ENCODE results near the gene SPG11. TPM values are rescaled to one million over a fixed set of nuclear protein-coding genes. Genes with fewer than 3 reads are reported as not detected.
A peak's percentile ranks its signal among the peaks of the same experiment; 100 is the strongest.
"Not testable (repeated sequence)": the region's sequence is repeated elsewhere in the genome, so short reads cannot be mapped to it uniquely, and the experiment has no call there.

Gene SPG11
- total and polyA plus RNA-seq, 8 donors: 12.1 to 240 (median 104) TPM

DNA sequence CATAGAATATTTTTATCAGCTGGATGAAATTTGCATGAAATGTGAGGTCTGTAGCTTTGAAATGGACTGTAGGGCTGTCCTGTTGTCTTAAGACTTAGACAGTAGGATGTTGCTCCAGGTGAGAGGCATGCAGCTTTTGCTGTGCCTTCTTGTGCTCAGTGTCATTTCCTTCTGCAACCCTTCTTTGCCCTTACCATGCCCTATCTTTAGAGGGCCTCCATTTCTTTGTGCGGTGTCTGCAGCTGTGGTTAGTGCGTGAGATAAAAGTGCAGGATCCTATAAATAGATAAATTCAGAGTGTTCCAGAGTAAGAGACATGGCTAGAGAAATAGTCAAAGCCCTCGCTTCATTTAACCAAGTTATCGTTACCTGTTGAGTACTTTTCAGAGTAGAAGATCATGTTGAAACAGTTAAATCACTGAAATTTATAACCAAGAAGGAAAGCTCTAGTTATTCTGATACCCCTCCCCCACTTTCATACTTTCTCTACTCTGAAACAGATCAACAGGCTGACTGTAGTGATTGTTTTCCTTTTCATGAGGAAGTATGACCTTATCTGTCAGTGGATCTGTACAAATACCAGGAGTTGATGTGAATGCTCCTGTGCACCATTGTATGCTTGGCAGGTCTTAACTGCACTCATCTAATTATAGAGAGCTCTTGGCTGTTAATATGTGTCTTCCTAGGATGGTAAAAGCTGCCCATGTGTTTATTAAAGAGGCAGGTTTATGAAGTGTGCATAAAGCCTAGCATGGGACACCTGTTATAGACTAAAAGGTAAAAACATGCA lies 108.3 kb downstream of the SPG11 start:
- Histone ChIP-seq H3K9me3 (no peaks in the 10 kb centered on the region), H3K27me3 (no peaks in the 10 kb centered on the region), H3K36me3 (peaks cover 69 to 94% (median 90%) of the 10 kb centered on the region in 4 donors), H3K4me3 (no peak overlapping the region), H3K4me1 (peaks cover 0 to 6% (median 2%) of the 10 kb centered on the region in 4 donors), H3K27ac (no peak overlapping the region)
- 79 to 94% (median 88%) methylated on average over 4 of the region's 4 CpGs for WGBS, 5 donors
- DNase-seq: no peak
- intact Hi-C loops (cut with DNase I; ENCODE audit: low total_unique reads): no loop called here
- TF ChIP-seq POLR2AphosphoS5 (IDR thresholded peaks at IDR 0.05): no peak
- TF ChIP-seq, protein P1, sequence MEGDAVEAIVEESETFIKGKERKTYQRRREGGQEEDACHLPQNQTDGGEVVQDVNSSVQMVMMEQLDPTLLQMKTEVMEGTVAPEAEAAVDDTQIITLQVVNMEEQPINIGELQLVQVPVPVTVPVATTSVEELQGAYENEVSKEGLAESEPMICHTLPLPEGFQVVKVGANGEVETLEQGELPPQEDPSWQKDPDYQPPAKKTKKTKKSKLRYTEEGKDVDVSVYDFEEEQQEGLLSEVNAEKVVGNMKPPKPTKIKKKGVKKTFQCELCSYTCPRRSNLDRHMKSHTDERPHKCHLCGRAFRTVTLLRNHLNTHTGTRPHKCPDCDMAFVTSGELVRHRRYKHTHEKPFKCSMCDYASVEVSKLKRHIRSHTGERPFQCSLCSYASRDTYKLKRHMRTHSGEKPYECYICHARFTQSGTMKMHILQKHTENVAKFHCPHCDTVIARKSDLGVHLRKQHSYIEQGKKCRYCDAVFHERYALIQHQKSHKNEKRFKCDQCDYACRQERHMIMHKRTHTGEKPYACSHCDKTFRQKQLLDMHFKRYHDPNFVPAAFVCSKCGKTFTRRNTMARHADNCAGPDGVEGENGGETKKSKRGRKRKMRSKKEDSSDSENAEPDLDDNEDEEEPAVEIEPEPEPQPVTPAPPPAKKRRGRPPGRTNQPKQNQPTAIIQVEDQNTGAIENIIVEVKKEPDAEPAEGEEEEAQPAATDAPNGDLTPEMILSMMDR (IDR thresholded peaks at IDR 0.05): no peak
- no peak for TF ChIP-seq EP300 (IDR thresholded peaks at IDR 0.05)
- TF ChIP-seq POLR2A (IDR thresholded peaks at IDR 0.05): no peak

DNA sequence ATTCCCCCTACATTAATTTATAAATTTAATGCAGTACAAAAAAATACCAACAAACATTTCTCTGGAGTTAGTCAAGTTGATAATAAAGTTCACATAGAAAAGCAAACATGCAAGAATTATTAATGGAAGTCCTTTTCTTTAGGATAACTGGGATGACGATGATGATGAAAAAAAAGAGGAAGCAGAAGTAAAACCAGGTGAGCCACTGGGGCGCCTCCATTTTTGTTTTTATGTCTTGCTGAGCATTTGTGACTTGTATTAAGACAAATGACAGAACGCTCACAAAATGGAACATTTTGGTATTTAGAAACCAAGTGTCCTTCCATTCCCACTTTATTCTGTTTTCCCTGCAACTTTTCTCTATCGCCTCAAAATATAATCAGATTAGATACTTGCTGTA lies 112.7 kb downstream of the SPG11 start:
- Histone ChIP-seq H3K36me3 (peaks cover 26 to 65% (median 51%) of the 10 kb centered on the region in 4 donors), H3K9me3 (no peaks in the 10 kb centered on the region), H3K27me3 (no peaks in the 10 kb centered on the region), H3K4me3 (no peak overlapping the region), H3K4me1 (peaks cover 0 to 22% (median 15%) of the 10 kb centered on the region in 4 donors), H3K27ac (no peak overlapping the region)
- TF ChIP-seq POLR2AphosphoS5 (IDR thresholded peaks at IDR 0.05) (no peak), POLR2A (IDR thresholded peaks at IDR 0.05) (no peak), EP300 (IDR thresholded peaks at IDR 0.05) (no peak)
- TF ChIP-seq, protein P1 (IDR thresholded peaks at IDR 0.05): no peak
- WGBS, 5 donors: 91 to 99% (median 93%) methylated on average over 4 of the region's 4 CpGs
- no peak for DNase-seq
- intact Hi-C loops (cut with DNase I; ENCODE audit: low total_unique reads): no loop called here

DNA sequence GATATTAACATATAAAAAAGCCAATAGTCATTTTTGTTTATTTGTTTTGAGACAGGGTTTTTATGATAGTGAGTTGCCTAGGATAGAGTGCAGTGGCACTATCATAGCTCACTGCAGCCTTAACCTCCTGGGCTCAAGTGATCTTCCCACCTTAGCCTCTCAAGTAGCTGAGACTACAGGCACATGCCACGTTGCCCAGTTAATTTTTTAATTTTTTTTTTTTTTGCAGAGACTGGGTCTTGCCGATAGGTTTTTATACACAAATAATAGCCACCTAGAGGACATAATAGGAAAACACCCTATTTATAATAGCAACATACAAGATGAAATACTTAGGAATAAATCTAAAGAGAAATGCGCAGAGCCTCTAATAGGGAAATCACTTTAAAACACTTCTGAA lies 113.2 kb downstream of the SPG11 start:
- H3K36me3 ChIP-seq: peaks cover 21 to 60% (median 47%) of the 10 kb centered on the region in 4 donors
- TF ChIP-seq, protein P1 (IDR thresholded peaks at IDR 0.05): peak in 2 of 7 experiments; percentile 18 to 31
- TF ChIP-seq POLR2AphosphoS5 (IDR thresholded peaks at IDR 0.05): no peak
- no peak overlapping the region for H3K27ac ChIP-seq
- no peaks in the 10 kb centered on the region for H3K9me3 ChIP-seq
- 31 to 35% (median 33%) methylated on average over 3 of the region's 3 CpGs for WGBS, 5 donors
- no peak for DNase-seq
- no peaks in the 10 kb centered on the region for H3K27me3 ChIP-seq
- intact Hi-C loops (cut with DNase I; ENCODE audit: low total_unique reads): no loop called here
- H3K4me1 ChIP-seq: peaks cover 2 to 27% (median 18%) of the 10 kb centered on the region in 4 donors
- H3K4me3 ChIP-seq: no peak overlapping the region

DNA sequence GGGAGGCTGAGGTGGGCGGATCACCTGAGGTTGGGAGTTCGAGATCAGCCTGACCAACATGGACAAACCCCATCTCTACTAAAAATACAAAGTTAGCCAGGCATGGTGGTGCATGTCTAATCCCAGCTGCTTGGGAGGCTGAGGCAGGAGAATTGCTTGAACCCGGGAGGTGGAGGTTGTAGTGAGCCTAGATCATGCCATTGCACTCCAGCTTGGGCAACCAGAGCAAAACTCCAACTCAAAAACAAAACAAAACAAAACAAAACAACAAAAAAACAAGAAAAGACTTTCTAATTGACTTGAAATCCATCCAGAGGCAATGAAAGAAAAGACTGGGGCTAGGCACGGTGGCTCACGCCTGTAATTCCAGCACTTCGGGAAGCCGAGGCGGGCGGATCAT lies 114.3 kb downstream of the SPG11 start:
- H3K4me3 ChIP-seq; H3K27me3 ChIP-seq; H3K27ac ChIP-seq; H3K9me3 ChIP-seq; DNase-seq; intact Hi-C loops (cut with DNase I; ENCODE audit: low total_unique reads): not testable (repeated sequence)
- WGBS, 5 donors: 95 to 99% (median 98%) methylated on average over 9 of the region's 9 CpGs
- Histone ChIP-seq H3K36me3 (peaks cover 14 to 51% (median 36%) of the 10 kb centered on the region in 4 donors), H3K4me1 (peaks cover 8 to 38% (median 25%) of the 10 kb centered on the region in 4 donors)
